ENCODE measurements around the gene COG2.

DNA sequence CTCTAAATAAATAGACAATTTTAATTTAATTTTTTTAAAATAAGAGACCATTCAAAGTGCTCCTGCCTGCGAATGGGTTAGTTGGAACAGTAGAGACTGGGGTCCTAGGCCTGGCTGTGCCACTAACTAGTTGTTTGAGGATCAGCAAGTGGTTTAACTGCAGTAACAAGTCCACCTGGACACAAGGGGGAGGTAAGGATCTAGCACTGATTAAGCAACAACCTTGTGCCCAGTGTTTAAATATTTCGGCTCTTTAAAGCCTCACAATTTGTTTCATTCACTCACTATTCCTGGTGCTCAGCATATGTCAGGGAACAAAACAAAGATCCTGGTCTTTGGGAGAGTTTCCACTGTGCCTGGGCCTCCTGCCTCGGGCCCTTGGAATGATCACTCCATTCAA, 73.2 kb downstream of the COG2 start:
- no peak for TF ChIP-seq POLR2A (IDR thresholded peaks at IDR 0.05)
- TF ChIP-seq, protein P1, sequence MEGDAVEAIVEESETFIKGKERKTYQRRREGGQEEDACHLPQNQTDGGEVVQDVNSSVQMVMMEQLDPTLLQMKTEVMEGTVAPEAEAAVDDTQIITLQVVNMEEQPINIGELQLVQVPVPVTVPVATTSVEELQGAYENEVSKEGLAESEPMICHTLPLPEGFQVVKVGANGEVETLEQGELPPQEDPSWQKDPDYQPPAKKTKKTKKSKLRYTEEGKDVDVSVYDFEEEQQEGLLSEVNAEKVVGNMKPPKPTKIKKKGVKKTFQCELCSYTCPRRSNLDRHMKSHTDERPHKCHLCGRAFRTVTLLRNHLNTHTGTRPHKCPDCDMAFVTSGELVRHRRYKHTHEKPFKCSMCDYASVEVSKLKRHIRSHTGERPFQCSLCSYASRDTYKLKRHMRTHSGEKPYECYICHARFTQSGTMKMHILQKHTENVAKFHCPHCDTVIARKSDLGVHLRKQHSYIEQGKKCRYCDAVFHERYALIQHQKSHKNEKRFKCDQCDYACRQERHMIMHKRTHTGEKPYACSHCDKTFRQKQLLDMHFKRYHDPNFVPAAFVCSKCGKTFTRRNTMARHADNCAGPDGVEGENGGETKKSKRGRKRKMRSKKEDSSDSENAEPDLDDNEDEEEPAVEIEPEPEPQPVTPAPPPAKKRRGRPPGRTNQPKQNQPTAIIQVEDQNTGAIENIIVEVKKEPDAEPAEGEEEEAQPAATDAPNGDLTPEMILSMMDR (IDR thresholded peaks at IDR 0.05): no peak
